BE2C (cell line): ENCODE measurements around the gene ETV3.

Experiments used
- DNase-seq: peaks from one replicate; pipeline ENCODE4 v3.0.0-alpha.2; 2020
- H3K27me3 ChIP-seq: fragments of 250-450 bp; sonication (Bioruptor Pico); 2 replicates; pipeline ENCODE4 v1.5.1; 2020; ENCODE audit warnings: mild to moderate bottlenecking
- H3K36me3 ChIP-seq: fragments of 250-450 bp; sonication (Bioruptor Pico); 2 replicates; pipeline ENCODE4 v1.5.1; 2020; ENCODE audit warnings: mild to moderate bottlenecking
- H3K4me1 ChIP-seq: fragments of 250-450 bp; sonication (Bioruptor Pico); 2 replicates; pipeline ENCODE4 v1.5.1; 2020
- H3K4me3 ChIP-seq: 2 replicates; pipeline ENCODE4 v1.5.1; 2011; ENCODE audit warnings: low read depth, low read length
- H3K9me3 ChIP-seq: fragments of 250-450 bp; sonication (Bioruptor Pico); 2 replicates; pipeline ENCODE4 v1.5.1; 2020
- CTCF ChIP-seq: IDR thresholded peaks from 2 replicates; pipeline ENCODE4 v1.5.1; 2012; ENCODE audit warnings: mild to moderate bottlenecking, low read depth, low read length

Gene ETV3

GRCh38 chr1:157091668-157092273, 46.4 kb downstream of the ETV3 start:
- no peak for DNase-seq
- Histone ChIP-seq H3K9me3 (no peaks in the 10 kb centered on the region), H3K4me1 (peaks cover 3% of the 10 kb centered on the region; the same call in 1 of the 2 replicates), H3K27me3 (no peaks in the 10 kb centered on the region), H3K4me3 (no peak overlapping the region), H3K36me3 (no peaks in the 10 kb centered on the region)
- no peak for TF ChIP-seq CTCF

GRCh38 chr1:157091186-157091585, 47.0 kb downstream of the ETV3 start:
- TF ChIP-seq CTCF, result no peak
- H3K4me1 ChIP-seq, result peaks cover 3% of the 10 kb centered on the region; the same call in 1 of the 2 replicates
- DNase-seq, result no peak
- H3K36me3 ChIP-seq, result no peaks in the 10 kb centered on the region
- H3K4me3 ChIP-seq, result no peak overlapping the region
- H3K27me3 ChIP-seq, result no peaks in the 10 kb centered on the region
- no peaks in the 10 kb centered on the region for H3K9me3 ChIP-seq

DNA sequence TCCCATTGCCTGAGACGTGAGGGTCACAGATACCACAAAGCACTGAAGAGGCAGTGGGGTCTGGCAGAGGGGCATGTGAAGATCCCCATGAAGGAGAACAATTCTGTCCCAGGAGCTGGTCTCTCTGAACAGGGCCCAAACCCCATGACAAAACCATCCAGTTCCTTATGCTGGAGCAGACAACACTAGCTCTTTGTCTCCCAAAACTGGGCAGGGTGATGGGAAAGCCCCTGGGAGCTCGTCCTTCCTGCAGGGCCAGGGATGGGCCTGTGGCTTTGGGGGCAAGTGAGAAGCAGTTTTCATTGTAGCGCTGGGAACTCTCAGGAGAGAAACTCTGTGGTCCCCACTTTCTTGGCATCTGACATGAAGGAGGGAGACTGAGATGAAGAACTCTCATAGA, 47.4 kb downstream of the ETV3 start:
- Histone ChIP-seq H3K4me3 (no peak overlapping the region), H3K36me3 (no peaks in the 10 kb centered on the region)

DNA sequence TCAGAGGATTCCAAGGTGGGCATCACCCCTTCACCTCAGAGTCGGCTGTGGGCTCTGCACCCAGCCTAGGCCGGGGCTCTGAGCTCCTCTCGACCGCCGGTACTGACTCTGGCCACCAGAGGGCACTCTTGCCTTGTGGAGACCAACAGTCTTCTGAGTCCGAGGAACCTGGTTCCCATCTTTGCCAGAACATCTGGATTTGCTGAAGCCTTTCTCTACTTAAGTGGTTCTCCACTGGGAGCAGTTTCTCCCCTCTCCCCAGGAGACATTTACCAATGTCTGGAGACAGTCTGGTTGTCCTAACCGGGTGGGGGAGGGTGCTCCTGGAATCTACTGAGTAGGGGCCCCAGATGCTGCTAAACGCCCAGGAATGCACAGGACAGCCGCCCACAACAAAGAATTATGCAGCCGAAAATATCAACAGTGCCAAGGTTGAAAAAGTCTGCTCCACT, 48.0 kb downstream of the ETV3 start:
- Histone ChIP-seq H3K9me3 (no peaks in the 10 kb centered on the region), H3K4me3 (no peak overlapping the region), H3K4me1 (peaks cover 3% of the 10 kb centered on the region; the same call in 1 of the 2 replicates), H3K27me3 (no peaks in the 10 kb centered on the region), H3K36me3 (no peaks in the 10 kb centered on the region)
- TF ChIP-seq CTCF, result peak; percentile 97
- peak; percentile 93 for DNase-seq

More for the DNA sequence above, 47.4 kb downstream of the ETV3 start:
- Histone ChIP-seq H3K9me3 (no peaks in the 10 kb centered on the region), H3K4me1 (peaks cover 3% of the 10 kb centered on the region; the same call in 1 of the 2 replicates), H3K27me3 (no peaks in the 10 kb centered on the region)
- no peak for DNase-seq
- no peak for TF ChIP-seq CTCF

DNA sequence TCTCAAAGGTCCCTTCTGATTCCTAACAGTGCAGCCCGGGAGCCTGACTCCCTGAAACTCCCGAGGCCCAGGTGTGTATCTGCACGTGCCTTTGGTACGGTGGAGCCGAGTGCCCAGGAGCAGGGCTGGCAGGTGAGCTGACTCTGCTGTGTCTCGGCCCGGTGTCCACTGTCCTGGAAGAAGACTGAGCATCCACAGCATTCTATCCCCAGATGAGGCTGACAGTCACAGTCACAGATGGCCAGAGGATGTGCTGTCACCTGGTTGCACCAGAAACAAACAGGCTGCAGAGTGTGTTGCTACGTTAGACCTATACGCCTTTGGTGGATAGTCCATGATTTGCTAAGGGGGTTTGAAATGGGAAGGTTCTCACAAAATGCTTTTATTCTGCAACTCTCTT, 48.4 kb downstream of the ETV3 start:
- no peak for DNase-seq
- H3K4me3 ChIP-seq, result no peak overlapping the region
- H3K27me3 ChIP-seq, result no peaks in the 10 kb centered on the region
- H3K4me1 ChIP-seq, result peaks cover 3% of the 10 kb centered on the region; the same call in 1 of the 2 replicates
- TF ChIP-seq CTCF, result no peak
- no peaks in the 10 kb centered on the region for H3K36me3 ChIP-seq
- no peaks in the 10 kb centered on the region for H3K9me3 ChIP-seq

GRCh38 chr1:157088607-157089006, 49.6 kb downstream of the ETV3 start:
- Histone ChIP-seq H3K27me3 (no peaks in the 10 kb centered on the region), H3K9me3 (no peaks in the 10 kb centered on the region), H3K36me3 (no peaks in the 10 kb centered on the region), H3K4me1 (peaks cover 3% of the 10 kb centered on the region; the same call in 1 of the 2 replicates), H3K4me3 (no peak overlapping the region)
- no peak for TF ChIP-seq CTCF
- no peak for DNase-seq
